Smooth muscle cell (in vitro differentiated cells): Measurements from ENCODE around the gene ZBTB12. TPM values are rescaled to one million over a fixed set of nuclear protein-coding genes. Genes with fewer than 3 reads are reported as not detected.
"Not testable (repeated sequence)": the region's sequence is repeated elsewhere in the genome, so short reads cannot be mapped to it uniquely, and the experiment has no call there.

Source experiments
- DNase-seq: peaks from one replicate; lab custom pipeline; 2025; ENCODE audit not compliant: unreplicated experiment; lab: John Stamatoyannopoulos, UW
- H2AFZ ChIP-seq: fragments of 200-600 bp; sonication (generic); 2 replicates; pipeline ENCODE4 v1.6.0; 2016; ENCODE audit warnings: antibody characterized with exemption, low read depth, mild to moderate bottlenecking
- H3F3A ChIP-seq: fragments of 200-600 bp; sonication (generic); 2 replicates; pipeline ENCODE4 v1.6.0; 2017; ENCODE audit warnings: antibody characterized with exemption, low read depth
- H3K27ac ChIP-seq: fragments of 200-600 bp; sonication (generic); 2 replicates; pipeline ENCODE4 v1.5.1; 2016; ENCODE audit warnings: low read depth, mild to moderate bottlenecking
- H3K27me3 ChIP-seq: fragments of 200-600 bp; sonication (generic); 2 replicates; pipeline ENCODE4 v1.6.1; 2016; ENCODE audit warnings: low read depth, mild to moderate bottlenecking
- H3K36me3 ChIP-seq: fragments of 200-600 bp; sonication (generic); 2 replicates; pipeline ENCODE4 v1.5.1; 2016; ENCODE audit warnings: low read depth
- H3K4me1 ChIP-seq: fragments of 200-600 bp; sonication (generic); 2 replicates; pipeline ENCODE4 v1.5.1; 2016; ENCODE audit warnings: low read depth
- H3K4me2 ChIP-seq: fragments of 200-600 bp; sonication (generic); 2 replicates; pipeline ENCODE4 v1.6.0; 2016; ENCODE audit warnings: mild to moderate bottlenecking
- H3K4me3 ChIP-seq: fragments of 200-600 bp; sonication (generic); 2 replicates; pipeline ENCODE4 v1.5.1; 2016; ENCODE audit warnings: mild to moderate bottlenecking
- H3K79me2 ChIP-seq: fragments of 200-600 bp; sonication (generic); 2 replicates; pipeline ENCODE4 v1.6.0; 2016; ENCODE audit warnings: low read depth, mild to moderate bottlenecking
- H3K9ac ChIP-seq: fragments of 200-600 bp; sonication (generic); 2 replicates; pipeline ENCODE4 v1.6.0; 2016; ENCODE audit warnings: low read depth
- H3K9me3 ChIP-seq: fragments of 200-600 bp; sonication (generic); replicated peaks from 2 replicates; pipeline ENCODE4 v1.5.1; 2016; ENCODE audit warnings: low read depth
- H4K20me1 ChIP-seq: fragments of 200-600 bp; sonication (generic); 2 replicates; pipeline ENCODE4 v1.6.0; 2016; ENCODE audit warnings: low read depth
- CTCF ChIP-seq: fragments of 200-600 bp; sonication (generic); IDR thresholded peaks from 2 replicates; pipeline ENCODE4 v1.5.1; 2017; ENCODE audit warnings: borderline replicate concordance, mild to moderate bottlenecking, antibody characterized with exemption; ENCODE audit not compliant: insufficient read depth, poor library complexity, severe bottlenecking
- WGBS: methylation state at CpG from one replicate; pipeline ENCODE4 v1.1.7; 2016; ENCODE audit warnings: low lambda C conversion rate; 5-methylcytosine and 5-hydroxymethylcytosine counted together
- polyA plus RNA-seq: library from polyadenylated mRNA; unstranded; fragments of >200 nt; fragmentation: Nextera tagmentation; extraction: Ambion mirVana; gene quantifications from 2 replicates; pipeline ENCODE4 v1.2.1, GENCODE V29; 2016
- total RNA-seq: library from RNA; depleted of rRNA; stranded (reverse); fragments of >200 nt; gene quantifications from 2 replicates; pipeline ENCODE4 v1.2.3, GENCODE V29; 2014

The ZBTB12 gene
- total and polyA plus RNA-seq, 2 experiments from 2014 or later, result 0.04 TPM; not detected in 1

- no peak overlapping the region for H3K4me2 ChIP-seq
- TF ChIP-seq CTCF, result no peak
Measured at GRCh38 chr6:31861150-31861549, 40.7 kb downstream of the ZBTB12 start.

DNA sequence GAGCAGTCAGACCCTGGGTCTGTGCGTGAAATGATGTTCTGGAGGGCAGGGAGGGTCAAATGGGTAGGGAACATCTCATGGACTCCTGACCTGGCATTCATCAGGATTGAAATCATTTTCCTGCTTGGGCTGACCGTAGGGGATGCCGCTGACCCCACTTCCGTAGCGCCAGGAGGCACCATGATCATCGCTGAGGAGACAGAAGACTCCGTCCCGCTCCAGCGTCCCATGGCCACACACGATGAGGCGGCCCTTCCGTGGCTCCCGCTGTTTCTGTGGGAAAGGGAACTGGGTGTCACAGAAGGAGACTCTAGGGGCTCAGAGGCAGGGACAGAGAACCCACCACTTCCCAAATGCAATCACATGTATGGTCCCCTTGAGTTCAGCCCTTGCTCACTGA is 41.5 kb downstream of the ZBTB12 start:
- Histone ChIP-seq H3K27ac (no peak overlapping the region), H3K36me3 (peaks cover 3% of the 10 kb centered on the region), H3K4me2 (no peak overlapping the region), H3K27me3 (no peaks in the 10 kb centered on the region), H2AFZ (no peak overlapping the region), H3K9ac (no peak overlapping the region), H3K9me3 (no peaks in the 10 kb centered on the region), H3K79me2 (peaks cover 10% of the 10 kb centered on the region), H4K20me1 (no peaks in the 10 kb centered on the region), H3F3A (no peaks in the 10 kb centered on the region), H3K4me1 (peaks cover 11% of the 10 kb centered on the region), H3K4me3 (no peak overlapping the region)
- WGBS, result 99% methylated on average over 13 of the region's 13 CpGs
- no peak for TF ChIP-seq CTCF
- no peak for DNase-seq

More at GRCh38 chr6:31861150-31861549, 40.7 kb downstream of the ZBTB12 start:
- Histone ChIP-seq H3K9ac (no peak overlapping the region), H3K9me3 (no peaks in the 10 kb centered on the region), H3K4me3 (peak overlapping the region; percentile 80), H3K27ac (no peak overlapping the region), H4K20me1 (no peaks in the 10 kb centered on the region), H3K27me3 (no peaks in the 10 kb centered on the region), H3K4me1 (peaks cover 11% of the 10 kb centered on the region), H3K79me2 (peaks cover 10% of the 10 kb centered on the region), H3F3A (no peaks in the 10 kb centered on the region), H3K36me3 (peaks cover 3% of the 10 kb centered on the region), H2AFZ (no peak overlapping the region)
- WGBS, result 98% methylated on average over 7 of the region's 7 CpGs
- no peak for DNase-seq

DNA sequence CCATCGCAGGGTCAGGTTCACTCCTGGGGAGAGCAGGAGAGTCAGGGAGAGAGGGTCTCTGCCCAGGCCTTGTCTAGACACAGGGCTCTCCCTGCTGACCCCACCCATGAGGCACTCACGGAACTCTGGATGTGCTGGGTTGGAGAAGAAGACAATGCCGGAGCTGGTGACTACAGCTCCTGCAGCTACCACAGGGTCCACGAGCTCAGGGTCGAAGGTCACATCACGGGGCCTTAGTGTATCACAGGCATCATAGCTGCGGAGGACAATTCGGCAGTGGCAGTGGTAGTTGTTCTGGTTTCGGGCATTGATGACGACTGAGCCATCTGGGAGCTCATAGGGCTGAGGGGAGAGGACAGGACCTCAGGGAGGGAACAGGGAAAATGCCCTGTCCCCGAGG is 42.0 kb downstream of the ZBTB12 start:
- Histone ChIP-seq H3K9ac (no peak overlapping the region), H3K27me3 (no peaks in the 10 kb centered on the region), H3F3A (no peaks in the 10 kb centered on the region), H3K27ac (no peak overlapping the region), H3K36me3 (peaks cover 3% of the 10 kb centered on the region), H3K4me2 (no peak overlapping the region), H3K9me3 (no peaks in the 10 kb centered on the region), H4K20me1 (no peaks in the 10 kb centered on the region), H2AFZ (no peak overlapping the region), H3K79me2 (peaks cover 10% of the 10 kb centered on the region), H3K4me1 (peaks cover 11% of the 10 kb centered on the region), H3K4me3 (no peak overlapping the region)
- DNase-seq, result no peak
- TF ChIP-seq CTCF, result no peak
- 96% methylated on average over 11 of the region's 11 CpGs for WGBS

DNA sequence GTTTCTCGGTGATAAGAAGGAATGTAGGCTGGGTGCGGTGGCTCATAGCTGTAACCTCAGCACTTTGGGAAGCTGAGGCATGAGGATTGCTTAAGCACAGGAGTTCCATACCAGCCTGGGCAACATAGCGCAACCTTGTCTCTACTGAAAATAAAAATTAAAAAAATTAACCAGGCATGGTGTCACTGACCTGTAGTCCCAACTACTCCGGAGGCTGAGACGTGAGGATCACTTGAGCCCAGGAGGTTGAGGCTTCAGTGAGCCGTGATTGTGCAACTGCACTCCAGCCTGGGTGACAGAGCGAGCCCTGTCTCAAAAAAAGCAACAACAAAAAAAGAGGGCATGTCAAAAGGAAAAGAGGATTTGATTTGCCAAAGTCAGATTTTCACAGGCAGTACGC is 43.2 kb downstream of the ZBTB12 start:
- DNase-seq, result no peak

GRCh38 chr6:31857774-31858173 is 44.1 kb downstream of the ZBTB12 start:
- peaks cover 10% of the 10 kb centered on the region for H3K79me2 ChIP-seq
- H3K4me1 ChIP-seq, H3K27me3 ChIP-seq, H3K9me3 ChIP-seq, H3K4me3 ChIP-seq, H2AFZ ChIP-seq, H3F3A ChIP-seq, H3K4me2 ChIP-seq, H3K27ac ChIP-seq, H4K20me1 ChIP-seq, DNase-seq, H3K9ac ChIP-seq, H3K36me3 ChIP-seq: not testable (repeated sequence)
- 97% methylated on average over 8 of the region's 8 CpGs for WGBS

More for the DNA sequence above, 43.2 kb downstream of the ZBTB12 start:
- no peak for TF ChIP-seq CTCF
- Histone ChIP-seq H3K4me1 (peaks cover 4% of the 10 kb centered on the region), H3K9me3 (no peaks in the 10 kb centered on the region), H3K4me3 (no peak overlapping the region), H2AFZ (no peak overlapping the region), H3F3A (no peaks in the 10 kb centered on the region), H3K27me3 (no peaks in the 10 kb centered on the region), H3K79me2 (peaks cover 10% of the 10 kb centered on the region), H3K4me2 (no peak overlapping the region), H3K27ac (no peak overlapping the region), H3K36me3 (peaks cover 3% of the 10 kb centered on the region), H4K20me1 (no peaks in the 10 kb centered on the region), H3K9ac (no peak overlapping the region)
- 95% methylated on average over 8 of the region's 8 CpGs for WGBS
